CD4-positive, alpha-beta T cell treated with Interleukin-12 subunit alpha and Interleukin-12 subunit beta, for 1 hour (primary cell): ENCODE data around the gene ALOX15B.

Experiments used
- DNase-seq: peaks from one replicate; pipeline ENCODE4 v3.0.0-alpha.2; 2020

The ALOX15B gene, protein sequence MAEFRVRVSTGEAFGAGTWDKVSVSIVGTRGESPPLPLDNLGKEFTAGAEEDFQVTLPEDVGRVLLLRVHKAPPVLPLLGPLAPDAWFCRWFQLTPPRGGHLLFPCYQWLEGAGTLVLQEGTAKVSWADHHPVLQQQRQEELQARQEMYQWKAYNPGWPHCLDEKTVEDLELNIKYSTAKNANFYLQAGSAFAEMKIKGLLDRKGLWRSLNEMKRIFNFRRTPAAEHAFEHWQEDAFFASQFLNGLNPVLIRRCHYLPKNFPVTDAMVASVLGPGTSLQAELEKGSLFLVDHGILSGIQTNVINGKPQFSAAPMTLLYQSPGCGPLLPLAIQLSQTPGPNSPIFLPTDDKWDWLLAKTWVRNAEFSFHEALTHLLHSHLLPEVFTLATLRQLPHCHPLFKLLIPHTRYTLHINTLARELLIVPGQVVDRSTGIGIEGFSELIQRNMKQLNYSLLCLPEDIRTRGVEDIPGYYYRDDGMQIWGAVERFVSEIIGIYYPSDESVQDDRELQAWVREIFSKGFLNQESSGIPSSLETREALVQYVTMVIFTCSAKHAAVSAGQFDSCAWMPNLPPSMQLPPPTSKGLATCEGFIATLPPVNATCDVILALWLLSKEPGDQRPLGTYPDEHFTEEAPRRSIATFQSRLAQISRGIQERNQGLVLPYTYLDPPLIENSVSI

DNA sequence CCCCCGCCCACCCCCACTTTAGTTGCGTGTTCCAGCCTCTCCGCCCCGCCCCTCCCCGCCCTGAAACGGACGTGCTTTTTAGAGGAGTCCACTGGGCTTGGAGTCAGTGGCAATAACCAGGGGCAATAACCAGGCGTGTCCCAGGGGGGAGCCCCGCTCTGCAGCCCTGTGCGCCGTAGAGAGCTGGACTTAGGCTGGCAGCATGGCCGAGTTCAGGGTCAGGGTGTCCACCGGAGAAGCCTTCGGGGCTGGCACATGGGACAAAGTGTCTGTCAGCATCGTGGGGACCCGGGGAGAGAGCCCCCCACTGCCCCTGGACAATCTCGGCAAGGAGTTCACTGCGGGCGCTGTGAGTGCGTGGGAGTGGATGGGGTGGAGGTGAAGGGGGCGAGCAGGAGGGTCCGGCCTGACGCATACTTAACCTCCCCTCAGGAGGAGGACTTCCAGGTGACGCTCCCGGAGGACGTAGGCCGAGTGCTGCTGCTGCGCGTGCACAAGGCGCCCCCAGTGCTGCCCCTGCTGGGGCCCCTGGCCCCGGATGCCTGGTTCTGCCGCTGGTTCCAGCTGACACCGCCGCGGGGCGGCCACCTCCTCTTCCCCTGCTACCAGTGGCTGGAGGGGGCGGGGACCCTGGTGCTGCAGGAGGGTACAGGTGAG lies at the start of gene ALOX15B:
ALOX15B (plus strand) TSS at position 106 of the 657 bp plus-strand sequence; CDS start at position 203, 97 bp downstream.
- DNase-seq, result no peak

DNA sequence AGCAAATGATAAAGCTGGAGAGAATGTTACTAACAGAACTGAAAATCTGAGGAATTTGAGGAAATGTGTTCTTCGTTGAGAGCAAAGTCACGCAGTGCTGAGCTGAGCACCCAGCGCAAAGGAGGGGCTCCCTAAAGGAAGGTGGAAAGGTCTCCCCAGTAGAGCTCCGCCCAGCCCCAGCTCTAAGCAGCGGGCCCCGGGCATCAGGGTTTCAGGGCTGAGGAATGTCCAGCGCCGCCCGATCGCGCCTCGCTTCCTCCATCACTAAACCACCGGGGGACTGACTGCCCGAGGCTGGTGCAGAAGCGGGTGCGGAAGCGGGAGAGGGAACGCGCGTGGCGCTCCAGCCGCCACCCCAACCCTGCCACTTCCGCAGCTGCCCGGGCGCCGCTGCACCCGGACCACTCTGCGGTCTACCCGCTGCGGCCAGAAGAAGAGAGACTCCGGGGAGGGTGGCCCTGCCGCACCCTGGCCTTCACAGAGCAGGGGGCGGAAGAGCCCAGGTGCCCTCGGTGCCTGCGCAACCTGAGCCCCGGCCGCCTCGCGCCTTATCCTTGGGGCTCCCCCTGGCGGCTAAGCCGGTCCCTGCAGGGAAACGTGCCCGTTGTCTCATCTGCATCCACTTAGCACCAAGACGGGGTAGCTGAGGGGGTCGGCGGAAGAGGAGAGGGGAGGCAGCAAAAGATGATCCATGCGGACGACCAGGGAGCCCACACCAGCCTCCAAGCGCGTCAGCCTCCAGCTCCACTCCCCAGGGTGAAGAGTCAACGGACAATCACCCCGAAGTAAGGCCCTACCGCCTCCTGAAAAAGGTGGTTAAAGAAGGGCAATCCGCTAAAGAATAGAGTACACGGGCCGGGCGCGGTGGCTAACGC lies 48.8 kb upstream of the ALOX15B start:
- DNase-seq, result peak; percentile 92

DNA sequence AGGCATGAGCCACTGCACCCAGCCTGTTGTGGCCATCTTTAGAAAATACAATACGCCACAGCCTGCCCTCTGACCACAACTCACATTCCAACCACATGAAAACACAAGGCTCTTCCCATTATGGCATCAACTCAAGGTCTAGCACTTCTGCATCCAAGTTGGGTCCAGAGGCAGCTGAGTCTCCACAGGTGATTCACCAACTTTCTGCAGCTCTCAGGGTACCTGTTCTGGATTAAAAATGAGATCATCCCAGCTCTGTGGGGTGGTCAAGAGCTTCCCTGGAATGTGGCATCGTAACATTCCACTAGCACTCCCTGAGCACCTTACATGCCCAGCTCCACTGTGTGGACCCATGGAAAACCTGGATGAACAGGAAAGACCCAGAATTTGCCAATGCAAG lies 46.3 kb upstream of the ALOX15B start:
- DNase-seq, result no peak

DNA sequence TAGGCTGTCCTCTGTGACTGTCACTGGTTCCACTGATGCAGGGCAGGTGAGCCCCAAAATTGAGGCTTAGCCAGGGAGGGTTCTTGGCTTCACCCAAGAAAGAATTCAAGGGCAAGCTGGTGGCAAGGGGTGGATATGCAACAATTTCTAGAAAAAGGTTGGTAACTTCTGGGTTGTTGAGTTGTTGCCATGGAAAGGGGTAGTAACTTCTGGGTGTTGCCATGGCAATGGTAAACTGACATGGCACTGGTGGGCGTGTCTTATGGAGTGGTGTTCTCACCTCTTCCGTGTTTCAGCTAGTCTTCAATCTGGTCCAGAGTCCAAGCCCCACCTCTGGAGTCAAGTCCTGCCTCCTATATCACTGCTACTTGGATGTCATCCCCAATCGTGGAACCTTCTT lies 45.9 kb upstream of the ALOX15B start:
- DNase-seq, result peak; percentile 22

DNA sequence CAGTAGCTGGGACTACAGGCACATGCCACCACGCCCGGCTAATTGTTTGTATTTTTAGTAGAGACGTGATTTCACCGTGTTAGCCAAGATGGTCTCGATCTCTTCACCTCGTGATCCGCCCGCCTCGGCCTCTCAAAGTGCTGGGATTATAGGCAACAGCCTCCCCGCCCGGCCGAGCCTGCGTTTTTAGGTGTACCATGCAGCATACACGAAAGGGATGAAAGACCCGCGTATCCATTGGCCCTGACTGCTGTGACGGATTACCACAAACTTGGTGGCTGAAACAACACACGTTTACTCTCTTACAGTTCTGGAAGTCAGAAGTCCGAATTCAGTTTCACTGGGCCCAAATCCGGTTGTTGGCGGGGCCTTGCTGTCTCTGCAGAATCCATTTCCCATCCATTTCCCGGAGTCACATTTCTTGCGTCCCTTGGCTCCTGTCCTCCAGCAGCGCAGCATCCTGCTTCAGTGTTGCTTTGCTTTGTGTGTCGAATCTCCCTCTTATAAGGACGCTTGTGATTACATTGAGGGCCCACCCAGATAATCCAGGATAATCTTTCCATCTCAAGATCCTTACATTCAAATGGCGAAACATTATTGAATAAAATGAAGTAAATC lies 44.8 kb upstream of the ALOX15B start:
- no peak for DNase-seq

DNA sequence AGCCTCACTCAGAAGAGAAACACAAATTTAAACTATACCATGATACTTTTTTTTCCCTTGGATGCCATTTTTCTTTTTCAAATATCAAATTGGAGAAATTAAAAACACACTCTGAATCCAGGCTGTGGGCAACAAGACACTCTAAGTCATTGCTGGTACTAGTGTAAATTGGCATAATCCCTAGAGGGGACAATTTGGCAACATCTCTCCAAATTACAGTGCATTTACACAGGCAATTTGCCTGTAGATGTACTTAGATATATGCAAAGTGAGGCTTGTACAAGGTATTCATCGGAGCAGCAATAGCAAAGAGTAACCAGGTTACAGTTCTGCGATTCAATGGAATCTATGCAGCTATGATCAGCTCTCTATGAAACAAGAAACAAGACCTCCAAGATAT lies 43.1 kb upstream of the ALOX15B start:
- DNase-seq, result no peak

DNA sequence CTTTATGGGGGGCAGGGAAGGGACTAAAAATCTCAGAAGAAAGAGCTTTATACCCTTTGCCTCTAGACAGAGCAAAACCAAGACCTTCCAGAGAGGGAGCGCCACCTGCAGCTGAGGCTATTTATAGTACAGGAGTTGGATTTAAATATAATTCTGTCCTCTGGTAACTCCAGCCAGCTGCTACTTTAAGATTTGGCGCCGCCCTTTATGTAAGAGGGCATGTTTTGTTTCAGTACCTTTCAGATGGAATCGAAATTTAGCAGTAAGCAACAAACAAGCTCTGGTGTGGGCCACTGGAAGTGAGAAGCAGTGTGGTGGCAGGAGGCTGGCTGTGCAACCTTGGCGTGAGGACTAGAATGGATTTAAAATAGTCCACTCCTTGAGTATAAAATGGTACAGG lies 41.7 kb upstream of the ALOX15B start:
- DNase-seq, result peak; percentile 38

DNA sequence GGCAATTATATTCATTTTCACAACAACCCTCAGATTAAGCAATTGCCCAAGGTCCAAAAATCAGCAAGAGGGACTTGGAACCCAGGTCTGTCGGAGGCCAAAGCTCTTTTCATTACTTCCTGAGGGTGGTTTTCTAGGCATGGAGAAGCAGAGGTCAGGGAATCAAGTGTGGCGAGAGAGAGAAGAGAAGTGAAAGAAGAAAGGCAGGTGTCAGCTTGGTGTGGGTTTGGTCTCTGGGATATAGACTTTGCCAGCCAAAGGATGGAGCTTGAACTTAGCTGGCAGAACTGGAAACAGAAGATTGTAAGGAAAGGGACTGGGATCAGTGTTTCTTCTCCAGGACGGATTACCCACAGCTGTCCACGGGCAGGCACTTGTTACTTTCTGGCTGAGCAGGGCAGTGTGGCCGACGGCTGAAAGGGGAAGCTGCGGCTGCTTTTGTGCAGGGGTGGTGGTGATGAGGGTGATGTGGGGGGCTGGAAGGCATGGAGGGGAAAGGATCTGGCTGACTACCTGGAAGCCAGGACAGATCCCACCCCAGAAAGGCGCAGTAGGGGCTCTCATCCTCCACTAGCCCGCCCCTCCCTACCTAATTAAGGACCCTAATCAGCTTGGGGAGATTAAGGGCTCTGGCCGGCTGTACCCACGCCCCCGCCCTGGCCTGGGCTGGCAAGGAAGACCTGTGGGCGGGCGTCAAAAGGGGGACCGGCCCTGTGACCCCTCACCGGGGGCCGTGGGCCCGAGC lies 36.7 kb upstream of the ALOX15B start, which contains the start of gene GUCY2D:
GUCY2D (plus strand) TSS at position 640 of the 745 bp plus-strand sequence. CDS start 433 bp downstream, outside the sequence.
- DNase-seq, result no peak

DNA sequence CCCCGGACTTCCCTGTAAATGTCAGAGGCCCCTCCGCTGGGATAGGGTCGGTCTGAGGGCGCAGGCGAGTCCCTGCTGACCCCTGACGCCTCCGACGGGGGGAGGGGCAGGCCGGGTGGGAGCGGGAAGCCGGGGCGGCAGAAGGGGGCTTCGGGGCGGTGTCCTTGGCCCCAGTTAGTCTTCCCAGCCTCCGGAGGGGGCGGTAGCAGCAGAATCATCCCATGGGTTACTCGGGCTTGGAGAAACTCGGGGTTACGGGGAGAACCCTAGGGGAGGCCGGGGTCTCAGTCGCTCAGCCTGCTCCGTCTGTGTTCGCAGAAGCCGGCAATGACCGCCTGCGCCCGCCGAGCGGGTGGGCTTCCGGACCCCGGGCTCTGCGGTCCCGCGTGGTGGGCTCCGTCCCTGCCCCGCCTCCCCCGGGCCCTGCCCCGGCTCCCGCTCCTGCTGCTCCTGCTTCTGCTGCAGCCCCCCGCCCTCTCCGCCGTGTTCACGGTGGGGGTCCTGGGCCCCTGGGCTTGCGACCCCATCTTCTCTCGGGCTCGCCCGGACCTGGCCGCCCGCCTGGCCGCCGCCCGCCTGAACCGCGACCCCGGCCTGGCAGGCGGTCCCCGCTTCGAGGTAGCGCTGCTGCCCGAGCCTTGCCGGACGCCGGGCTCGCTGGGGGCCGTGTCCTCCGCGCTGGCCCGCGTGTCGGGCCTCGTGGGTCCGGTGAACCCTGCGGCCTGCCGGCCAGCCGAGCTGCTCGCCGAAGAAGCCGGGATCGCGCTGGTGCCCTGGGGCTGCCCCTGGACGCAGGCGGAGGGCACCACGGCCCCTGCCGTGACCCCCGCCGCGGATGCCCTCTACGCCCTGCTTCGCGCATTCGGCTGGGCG lies 35.9 kb upstream of the ALOX15B start:
- no peak for DNase-seq

DNA sequence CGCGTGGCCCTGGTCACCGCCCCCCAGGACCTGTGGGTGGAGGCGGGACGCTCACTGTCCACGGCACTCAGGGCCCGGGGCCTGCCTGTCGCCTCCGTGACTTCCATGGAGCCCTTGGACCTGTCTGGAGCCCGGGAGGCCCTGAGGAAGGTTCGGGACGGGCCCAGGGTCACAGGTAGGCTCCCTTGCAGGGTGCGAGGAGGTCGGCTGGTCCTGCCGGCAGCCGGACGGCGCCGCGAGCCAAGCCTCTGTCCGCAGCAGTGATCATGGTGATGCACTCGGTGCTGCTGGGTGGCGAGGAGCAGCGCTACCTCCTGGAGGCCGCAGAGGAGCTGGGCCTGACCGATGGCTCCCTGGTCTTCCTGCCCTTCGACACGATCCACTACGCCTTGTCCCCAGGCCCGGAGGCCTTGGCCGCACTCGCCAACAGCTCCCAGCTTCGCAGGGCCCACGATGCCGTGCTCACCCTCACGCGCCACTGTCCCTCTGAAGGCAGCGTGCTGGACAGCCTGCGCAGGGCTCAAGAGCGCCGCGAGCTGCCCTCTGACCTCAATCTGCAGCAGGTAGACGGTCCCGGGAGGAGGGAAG lies 35.2 kb upstream of the ALOX15B start:
- no peak for DNase-seq

DNA sequence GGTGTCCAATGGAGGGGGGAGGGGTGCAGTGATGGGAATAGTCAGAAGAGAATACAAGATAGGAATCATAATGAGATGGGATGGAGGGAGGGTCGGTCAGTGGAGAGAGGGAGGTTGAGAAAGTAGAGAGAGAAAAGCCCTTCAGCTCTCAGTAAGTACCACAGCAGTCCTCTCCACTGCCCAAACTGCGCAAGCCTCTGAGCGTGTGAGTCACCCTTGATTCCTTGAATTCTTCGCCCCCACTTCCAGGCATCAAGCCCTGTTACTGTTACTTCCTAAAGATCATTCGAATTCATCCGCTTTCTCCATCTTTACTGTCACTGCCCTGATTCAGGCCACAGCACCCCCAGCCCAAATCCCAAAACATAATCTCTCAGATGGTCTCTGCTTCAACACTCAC lies 34.0 kb upstream of the ALOX15B start:
- no peak for DNase-seq

DNA sequence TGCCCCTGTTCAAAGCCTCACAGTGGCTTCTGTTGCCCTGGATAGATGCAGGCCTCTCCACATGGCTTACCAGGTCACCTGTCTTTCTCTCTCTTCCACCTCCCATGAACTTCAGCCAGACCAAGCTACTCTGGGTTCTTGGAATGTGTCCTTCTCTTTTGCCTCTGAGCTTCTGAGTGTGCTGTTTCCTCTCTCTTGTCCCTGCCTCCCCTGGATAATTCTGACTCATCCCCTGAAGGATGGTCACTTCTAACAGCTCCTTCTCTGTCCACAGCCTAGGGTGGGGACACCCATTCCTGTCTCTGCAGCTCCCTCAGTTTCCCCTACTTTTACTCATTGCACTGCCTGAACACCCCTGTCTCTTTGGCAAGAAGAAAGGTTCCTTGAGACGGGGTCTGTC lies 33.5 kb upstream of the ALOX15B start:
- DNase-seq, result no peak

DNA sequence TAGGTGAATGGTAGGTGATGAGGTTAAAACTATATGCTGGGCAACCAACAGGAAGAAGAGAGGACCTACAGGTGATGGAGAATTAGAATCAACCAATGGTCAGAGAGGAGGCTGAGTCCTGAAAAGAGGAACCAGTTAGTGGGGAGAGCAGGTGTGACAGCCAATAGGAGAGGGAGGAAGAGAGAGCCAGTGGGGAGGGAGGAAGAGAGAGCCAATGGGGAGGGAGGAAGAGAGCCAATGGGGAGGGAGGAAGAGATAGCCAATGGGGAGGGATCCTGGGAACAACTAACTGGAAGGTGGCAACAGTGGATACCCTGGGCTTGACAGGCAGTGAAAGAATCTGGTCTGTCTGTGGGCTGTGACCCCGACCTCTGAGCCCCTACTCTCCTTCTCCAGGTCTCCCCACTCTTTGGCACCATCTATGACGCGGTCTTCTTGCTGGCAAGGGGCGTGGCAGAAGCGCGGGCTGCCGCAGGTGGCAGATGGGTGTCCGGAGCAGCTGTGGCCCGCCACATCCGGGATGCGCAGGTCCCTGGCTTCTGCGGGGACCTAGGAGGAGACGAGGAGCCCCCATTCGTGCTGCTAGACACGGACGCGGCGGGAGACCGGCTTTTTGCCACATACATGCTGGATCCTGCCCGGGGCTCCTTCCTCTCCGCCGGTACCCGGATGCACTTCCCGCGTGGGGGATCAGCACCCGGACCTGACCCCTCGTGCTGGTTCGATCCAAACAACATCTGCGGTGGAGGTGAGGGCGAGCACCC lies 32.7 kb upstream of the ALOX15B start:
- DNase-seq, result no peak

DNA sequence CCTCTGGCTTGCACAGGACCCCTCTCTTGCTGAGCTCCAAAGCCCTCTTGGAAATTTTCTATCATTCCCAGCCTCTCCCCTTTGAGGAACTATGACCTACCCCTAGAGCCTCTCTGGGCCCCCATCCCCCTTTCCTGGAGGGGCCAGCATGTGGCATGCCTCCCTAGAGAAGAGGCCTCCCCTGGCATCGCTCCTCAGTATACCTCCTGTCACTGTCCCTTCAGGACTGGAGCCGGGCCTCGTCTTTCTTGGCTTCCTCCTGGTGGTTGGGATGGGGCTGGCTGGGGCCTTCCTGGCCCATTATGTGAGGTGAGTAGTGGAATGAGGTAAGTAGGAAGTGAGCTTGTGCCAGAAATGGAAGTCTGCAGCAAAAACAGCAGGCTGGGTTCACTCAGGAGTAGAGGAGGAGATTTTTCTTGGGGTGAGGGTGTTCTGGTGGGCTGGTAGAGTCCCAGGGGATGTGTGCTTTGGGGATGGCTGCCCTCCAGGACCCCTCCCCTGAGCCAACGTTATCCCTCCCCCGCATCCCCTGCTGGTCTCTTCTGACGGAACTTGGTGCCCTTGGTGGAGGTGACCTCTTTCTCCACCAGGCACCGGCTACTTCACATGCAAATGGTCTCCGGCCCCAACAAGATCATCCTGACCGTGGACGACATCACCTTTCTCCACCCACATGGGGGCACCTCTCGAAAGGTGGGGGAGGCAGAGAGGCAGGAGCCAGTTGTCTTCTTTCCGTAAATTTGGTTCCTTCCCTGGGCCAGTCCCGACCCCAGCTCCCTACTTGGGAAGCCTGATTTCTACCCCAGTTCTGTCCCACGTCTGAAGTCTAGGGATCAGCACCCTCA lies 31.8 kb upstream of the ALOX15B start:
- DNase-seq, result no peak

DNA sequence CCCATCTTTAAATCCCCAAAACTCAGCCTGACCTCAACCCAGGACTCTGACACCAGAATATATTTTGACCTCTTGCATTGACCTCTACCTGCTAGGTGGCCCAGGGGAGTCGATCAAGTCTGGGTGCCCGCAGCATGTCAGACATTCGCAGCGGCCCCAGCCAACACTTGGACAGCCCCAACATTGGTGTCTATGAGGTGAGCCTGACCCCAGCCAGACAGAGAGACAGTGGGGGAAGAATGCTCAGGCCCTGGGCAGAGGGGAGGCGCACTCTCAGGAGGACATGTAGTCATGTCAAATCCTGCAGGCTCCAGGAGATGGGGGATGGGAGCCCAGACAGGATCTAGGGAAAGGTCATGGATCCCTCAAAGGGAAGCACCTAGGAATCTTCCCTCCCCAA lies 31.0 kb upstream of the ALOX15B start:
- DNase-seq, result no peak

DNA sequence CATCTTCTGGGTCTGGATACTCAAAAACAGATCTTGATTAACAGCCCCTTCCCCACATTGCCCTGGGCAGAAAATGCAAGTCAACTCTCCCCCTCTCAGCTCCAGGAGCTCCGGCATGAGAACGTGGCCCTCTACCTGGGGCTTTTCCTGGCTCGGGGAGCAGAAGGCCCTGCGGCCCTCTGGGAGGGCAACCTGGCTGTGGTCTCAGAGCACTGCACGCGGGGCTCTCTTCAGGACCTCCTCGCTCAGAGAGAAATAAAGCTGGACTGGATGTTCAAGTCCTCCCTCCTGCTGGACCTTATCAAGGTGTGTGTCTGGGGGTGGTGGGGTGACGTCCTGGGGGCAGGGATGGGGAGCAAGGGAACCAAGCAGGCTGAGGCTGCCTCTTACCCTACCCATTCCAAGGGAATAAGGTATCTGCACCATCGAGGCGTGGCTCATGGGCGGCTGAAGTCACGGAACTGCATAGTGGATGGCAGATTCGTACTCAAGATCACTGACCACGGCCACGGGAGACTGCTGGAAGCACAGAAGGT lies 26.7 kb upstream of the ALOX15B start:
- no peak for DNase-seq

DNA sequence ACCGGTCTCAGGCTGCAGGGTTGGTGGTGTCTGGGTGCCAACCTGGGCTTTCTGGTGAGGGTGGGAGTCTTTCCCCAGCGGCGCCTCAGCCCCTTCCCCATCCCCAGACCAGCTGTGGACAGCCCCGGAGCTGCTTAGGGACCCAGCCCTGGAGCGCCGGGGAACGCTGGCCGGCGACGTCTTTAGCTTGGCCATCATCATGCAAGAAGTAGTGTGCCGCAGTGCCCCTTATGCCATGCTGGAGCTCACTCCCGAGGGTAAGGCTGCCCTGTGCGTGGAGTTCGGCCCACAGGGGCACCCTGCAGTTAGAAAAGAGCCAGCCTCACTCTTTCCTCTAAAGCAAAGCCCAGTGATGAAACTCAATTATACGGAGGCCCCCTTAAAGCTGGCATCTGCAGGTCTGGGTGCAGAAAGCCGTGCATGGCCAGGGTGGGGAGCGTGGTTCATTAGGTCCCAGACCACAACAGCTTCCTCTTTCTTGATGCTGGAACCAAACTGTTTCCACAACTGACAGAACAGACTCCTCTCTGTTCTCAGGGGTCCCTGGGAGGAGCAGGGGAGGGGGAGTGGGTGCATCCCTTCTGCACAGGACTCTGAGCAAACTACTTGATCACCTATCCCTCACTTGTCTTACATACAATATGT lies 25.7 kb upstream of the ALOX15B start:
- no peak for DNase-seq
